Islet precursor cell (in vitro differentiated cells): ENCODE measurements around the gene MCC.
A peak's percentile ranks its signal among the peaks of the same experiment; 100 is the strongest.

Experiments
- DNase-seq: peaks from one replicate; pipeline ENCODE4 v3.0.0-alpha.2; 2018

Gene MCC

GRCh38 chr5:113487781-113488644 lies at the start of gene MCC:
Gene MCC, minus strand, starts transcription at chr5:113488453.
- peak; percentile 97 for DNase-seq

- DNase-seq: no peak
Measured at GRCh38 chr5:113531481-113532159, 43.4 kb upstream of the MCC start.

DNA sequence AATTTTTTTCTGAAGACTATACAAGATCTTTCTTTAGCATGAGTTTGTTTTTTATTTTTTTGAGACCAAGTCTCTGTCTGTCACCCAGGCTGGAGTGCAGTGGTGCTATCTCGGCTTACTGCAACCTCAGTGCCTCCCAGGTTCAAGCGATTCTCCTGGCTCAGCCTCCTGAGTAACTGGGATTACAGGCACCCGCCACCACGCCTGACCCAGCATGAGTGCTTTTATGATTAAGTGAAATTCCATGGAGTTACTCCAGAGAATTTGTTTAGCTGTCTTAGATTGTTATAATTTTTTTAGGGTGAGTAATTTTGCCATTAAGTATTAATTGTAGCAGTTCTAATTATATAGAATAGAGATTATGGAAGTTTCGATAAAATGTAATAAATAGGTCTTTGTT lies 39.5 kb upstream of the MCC start:
- DNase-seq: no peak

- no peak for DNase-seq
Measured at GRCh38 chr5:113526421-113526820, 38.2 kb upstream of the MCC start.

DNA sequence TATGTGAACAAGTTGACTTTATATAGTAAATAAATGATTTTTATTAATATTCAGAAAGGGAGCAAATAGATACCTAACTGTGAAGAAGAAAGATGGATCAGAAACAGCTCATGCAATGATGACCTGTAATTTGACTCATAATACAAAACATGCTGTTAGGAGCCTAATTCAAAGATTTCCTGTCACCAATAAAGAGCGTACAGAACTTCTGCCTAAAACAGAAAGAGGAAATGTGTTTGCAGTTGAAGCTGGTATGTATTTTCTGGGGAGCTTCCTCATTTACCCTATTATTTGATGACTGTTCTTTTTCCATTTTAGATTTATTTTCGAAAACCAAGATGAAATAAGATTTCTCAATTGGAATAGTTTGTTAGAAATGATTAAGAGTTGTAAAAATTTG lies 36.7 kb upstream of the MCC start:
- DNase-seq: no peak

DNA sequence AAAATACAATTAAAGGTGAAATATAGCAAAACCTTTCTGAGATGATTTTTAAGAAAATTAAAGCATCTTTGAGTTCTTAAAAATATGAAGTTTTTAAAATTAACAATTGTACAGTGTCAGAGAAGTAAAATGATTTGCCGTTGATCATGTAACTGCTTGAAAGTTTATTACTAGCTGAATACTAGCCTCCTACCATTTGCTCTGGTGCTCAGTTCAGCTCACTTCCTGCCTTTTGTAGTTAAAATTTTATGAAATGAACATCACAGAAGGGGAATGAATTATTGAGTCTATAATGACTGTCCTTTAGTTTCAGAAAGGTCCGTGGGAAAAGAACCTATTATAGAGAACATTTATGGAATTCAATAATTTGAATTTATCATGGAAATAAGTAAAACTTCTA lies 34.9 kb upstream of the MCC start:
- no peak for DNase-seq

DNA sequence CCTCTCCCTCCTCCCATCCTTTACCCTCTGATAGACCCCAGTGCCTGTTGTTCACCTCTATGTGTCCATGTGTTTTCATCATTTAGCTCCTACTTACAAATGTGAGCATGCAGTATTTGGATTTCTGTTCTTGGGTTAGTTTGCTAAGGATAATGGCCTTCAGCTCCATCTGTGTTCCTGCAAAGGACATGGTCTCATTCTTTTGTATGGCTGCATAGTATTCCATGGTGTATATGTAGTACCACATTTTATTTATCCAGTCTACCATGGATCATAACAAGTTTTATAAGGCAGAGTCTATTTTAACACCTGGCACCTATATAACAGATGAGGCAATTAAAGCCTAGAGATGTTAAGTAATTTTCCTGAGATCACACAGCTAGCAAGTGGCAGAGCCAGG lies 32.6 kb upstream of the MCC start:
- no peak for DNase-seq

GRCh38 chr5:113520429-113520828 lies 32.2 kb upstream of the MCC start:
- DNase-seq: no peak

DNA sequence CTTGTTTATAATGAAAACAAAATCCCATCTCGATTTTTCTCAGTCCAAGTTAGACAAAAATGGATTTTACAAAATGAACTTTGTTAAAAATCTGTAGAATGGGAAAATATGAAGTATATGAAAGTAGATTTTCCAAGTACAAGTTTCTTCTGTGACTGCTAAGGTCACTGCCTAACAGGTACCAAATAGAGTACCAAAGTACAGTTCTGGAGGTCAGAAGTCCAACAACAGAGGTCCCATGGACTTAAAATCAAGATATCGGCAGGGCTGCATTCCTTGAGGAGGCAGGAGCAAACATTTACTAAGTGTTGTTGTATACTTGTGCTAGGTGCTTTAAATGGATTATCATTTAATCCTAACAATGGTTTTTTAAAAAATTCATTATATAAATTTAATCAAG lies 31.2 kb upstream of the MCC start:
- DNase-seq: no peak

GRCh38 chr5:113518884-113519283 lies 30.6 kb upstream of the MCC start:
- no peak for DNase-seq

DNA sequence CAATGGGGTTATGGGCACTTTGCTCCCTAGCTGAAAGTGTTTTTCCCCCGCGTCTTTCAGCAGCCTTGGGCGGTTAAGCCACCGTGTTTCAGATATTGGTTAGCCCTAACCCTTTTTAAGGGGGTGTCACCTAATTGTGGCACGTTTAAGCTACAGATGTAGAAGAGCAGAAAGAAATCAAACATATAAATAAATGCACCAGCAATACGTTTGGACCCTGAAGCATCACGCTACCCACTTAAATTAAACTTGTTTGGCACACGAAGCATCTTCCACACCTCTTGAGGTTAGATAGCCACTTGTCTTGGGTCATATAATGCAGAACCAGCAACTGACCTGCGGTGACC lies 26.0 kb upstream of the MCC start:
- DNase-seq: no peak

DNA sequence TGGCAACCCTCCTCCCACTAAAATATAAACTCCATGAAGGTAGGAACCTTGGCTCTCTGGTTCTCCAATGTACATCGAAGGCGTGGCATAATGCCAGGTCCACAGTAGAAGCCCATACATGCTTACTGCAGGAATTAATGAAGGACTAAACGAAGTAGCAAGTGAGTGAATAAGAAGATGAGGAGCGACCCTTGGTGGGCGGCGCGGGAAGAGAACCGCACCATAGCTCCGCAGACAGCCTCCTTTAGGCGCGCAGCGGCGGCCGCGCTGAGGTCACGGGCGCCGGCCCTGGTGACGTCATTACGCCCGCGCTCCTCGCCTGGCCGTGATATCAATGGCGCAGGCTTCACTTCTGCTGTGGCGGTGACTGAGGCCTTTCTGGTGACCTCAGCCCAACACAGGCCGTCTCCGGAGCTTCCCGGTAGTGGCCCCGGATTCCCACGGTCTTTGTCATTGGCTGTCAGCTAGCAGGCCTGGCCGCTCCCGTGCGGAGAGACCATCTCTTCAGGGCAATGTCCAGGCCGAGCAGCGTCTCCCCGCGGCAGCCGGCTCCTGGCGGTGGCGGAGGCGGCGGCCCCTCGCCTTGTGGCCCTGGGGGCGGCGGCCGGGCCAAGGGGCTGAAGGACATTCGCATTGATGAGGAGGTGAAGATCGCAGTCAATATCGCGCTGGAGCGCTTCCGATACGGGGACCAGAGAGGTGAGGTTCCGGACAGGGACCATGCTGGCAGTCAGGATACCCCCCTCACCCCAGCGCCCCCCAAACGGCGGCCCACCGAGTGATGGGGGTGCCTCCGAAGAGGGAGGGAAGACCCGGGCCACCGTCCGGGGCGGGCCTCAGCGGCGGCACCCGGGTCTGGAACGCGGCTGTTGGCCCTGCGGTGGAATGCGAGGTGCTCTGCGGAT lies 25.4 kb upstream of the MCC start, which contains the start of gene YTHDC2:
YTHDC2 (plus strand) TSS at position 311 of the 905 bp plus-strand sequence; CDS start at position 513, 202 bp downstream.
- DNase-seq: peak; percentile 96

DNA sequence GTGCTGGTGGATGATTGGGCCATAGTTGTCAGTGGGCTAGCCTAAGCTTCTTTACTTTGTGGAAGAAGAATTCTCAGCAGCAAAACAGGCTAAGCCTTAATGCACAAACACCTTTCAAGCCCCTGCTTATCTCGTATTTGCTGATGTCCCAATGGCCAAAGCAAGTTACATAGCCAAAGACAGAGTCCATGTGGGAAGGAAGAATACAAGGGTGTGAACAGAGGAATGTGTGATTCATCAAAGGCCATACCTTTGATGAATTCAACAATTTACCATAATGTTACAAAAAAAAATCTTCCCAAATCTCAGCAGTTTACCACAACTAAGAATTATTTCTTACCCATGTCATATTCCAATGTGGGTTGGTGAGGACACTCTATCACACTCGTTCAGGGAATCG lies 24.1 kb upstream of the MCC start:
- DNase-seq: no peak

GRCh38 chr5:113510836-113511451 lies 22.7 kb upstream of the MCC start:
- DNase-seq: no peak

DNA sequence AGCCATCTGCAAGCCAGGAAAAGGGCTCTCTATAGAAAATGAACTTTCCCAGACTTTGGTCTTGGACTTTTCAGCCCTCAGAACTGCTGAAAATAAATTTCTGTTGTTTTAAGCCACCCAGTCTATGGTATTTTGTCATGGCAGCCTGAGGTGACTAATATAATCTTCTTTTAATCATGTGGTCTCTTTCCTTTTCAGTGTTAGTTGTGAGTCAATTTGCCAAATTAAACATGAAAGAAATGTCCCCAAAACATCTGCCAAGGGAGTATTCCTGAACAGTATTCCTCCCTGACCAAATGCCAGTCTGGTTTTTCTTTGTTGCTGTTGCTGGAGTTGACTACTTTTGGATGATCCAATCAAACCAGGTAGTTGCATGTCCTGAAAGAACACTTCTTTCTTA lies 20.5 kb upstream of the MCC start:
- no peak for DNase-seq

- no peak for DNase-seq
Measured at GRCh38 chr5:113507601-113508000, 19.3 kb upstream of the MCC start.

DNA sequence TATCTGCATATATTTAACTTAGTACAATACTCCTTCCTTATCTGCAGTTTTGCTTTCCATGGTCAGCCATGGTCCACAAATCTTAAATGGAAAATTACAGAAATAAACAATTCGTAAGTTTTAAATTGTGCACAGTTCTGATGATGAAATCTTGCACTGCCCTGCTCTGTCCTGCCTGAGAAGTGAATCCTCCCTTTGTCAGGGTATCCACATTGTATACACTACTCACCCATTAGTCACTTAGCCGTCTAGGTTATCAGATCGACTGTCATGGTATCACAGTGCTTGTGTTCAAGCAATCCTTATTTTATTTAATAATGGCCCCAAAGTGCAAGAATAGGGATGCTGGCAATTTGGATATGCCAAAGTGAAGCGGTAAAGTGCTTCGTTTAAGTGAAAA lies 16.9 kb upstream of the MCC start:
- DNase-seq: no peak

GRCh38 chr5:113503146-113503545 lies 14.9 kb upstream of the MCC start:
- DNase-seq: no peak

- no peak for DNase-seq
Measured at GRCh38 chr5:113502073-113502472, 13.8 kb upstream of the MCC start.

DNA sequence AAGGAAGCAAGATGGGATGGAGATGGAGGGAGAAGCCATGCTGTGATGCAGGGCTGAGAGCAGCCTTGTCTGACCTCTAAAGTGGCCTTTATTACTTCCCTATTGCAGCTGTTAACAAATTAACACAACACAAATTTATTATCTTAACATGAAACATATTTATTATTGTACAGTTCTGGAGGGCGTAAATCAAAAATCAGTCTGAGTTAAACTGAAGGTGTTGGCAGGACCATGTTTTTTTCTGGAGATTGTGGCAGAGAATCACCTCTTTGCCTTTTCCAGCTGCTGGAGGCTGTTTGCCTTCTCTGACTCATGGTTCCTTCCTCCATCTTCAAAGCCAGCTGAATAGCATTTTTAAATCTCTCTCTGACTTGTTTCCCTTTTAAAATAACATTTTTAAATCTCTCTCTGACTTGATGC lies 7.2 kb upstream of the MCC start:
- no peak for DNase-seq

GRCh38 chr5:113493446-113493845 lies 5.2 kb upstream of the MCC start:
- DNase-seq: no peak

DNA sequence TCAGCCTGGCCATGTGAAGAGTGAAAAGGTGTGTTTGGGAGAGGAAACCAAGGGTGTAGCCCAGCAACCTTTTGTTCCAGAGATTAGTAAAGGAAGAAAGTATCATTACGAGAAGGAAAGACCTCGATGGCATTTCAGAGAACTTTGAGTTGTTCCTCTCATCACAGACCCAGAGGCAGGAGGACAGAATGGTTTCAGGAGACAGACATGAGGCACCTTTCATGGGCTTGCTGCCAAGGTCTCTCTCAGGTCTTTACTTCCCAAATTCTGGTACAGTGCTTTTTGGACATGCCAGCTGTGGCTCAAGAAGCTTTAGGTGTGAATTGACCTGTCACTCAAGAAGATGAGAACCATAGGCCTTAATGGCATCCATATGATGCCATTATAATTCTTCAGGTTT lies 2.8 kb upstream of the MCC start:
- DNase-seq: no peak

GRCh38 chr5:113490317-113490716 lies 2.1 kb upstream of the MCC start:
- DNase-seq: no peak
